Liver (tissue), 3 donors: ENCODE measurements around the gene IFIH1.
A peak's percentile ranks its signal among the peaks of the same experiment; 100 is the strongest.

Experiments used
- ATF3 ChIP-seq: IDR thresholded peaks from 2 replicates; pipeline ENCODE4 v1.6.1; 2016; ENCODE audit warnings: antibody characterized with exemption
- CTCF ChIP-seq: fragments of 150-350 bp; IDR thresholded peaks from 2 replicates; pipeline ENCODE4 v1.5.1; 2017; ENCODE audit warnings: improper control_type of control experiment, low read depth, low read length; ENCODE audit not compliant: missing input control
- HNF4A ChIP-seq, 2 donors: conservative IDR thresholded peaks; 2 replicates each; pipeline ENCODE4 v1.6.1; 2016; ENCODE audit warnings: antibody characterized with exemption in 2 of 2, mild to moderate bottlenecking in 2 of 2
- JUND ChIP-seq, 2 donors: IDR thresholded peaks; 2 replicates each; pipeline ENCODE4 v1.6.1; 2016; ENCODE audit warnings: antibody characterized with exemption in 2 of 2
- MAX ChIP-seq: IDR thresholded peaks from 2 replicates; pipeline ENCODE4 v1.6.1; 2016; ENCODE audit warnings: antibody characterized with exemption
- RAD21 ChIP-seq, 2 donors: IDR thresholded peaks; 2 replicates each; pipeline ENCODE4 v1.6.1; 2016; ENCODE audit warnings: antibody characterized with exemption in 2 of 2, mild to moderate bottlenecking in 2 of 2
- REST ChIP-seq: IDR thresholded peaks from 2 replicates; pipeline ENCODE4 v1.6.1; 2016; ENCODE audit warnings: antibody characterized with exemption, mild to moderate bottlenecking
- SP1 ChIP-seq: IDR thresholded peaks from 2 replicates; pipeline ENCODE4 v1.6.1; 2018; ENCODE audit warnings: antibody characterized with exemption, mild to moderate bottlenecking
- TAF1 ChIP-seq: conservative IDR thresholded peaks from 2 replicates; pipeline ENCODE4 v1.6.1; 2016; ENCODE audit warnings: antibody characterized with exemption, mild to moderate bottlenecking
- YY1 ChIP-seq: IDR thresholded peaks from 2 replicates; pipeline ENCODE4 v1.6.1; 2016; ENCODE audit warnings: antibody characterized with exemption, mild to moderate bottlenecking
- donor health status: healthy.
- donor health status: healthy.

- no peak for TF ChIP-seq CTCF
- TF ChIP-seq REST, result no peak
- no peak for TF ChIP-seq RAD21 (IDR thresholded peaks at IDR 0.05)
- peak; percentile 32 to 33 for TF ChIP-seq JUND (IDR thresholded peaks at IDR 0.05)
- TF ChIP-seq YY1, result no peak
- TF ChIP-seq MAX, result no peak
- no peak for TF ChIP-seq HNF4A (conservative IDR thresholded peaks at IDR 0.05)
- no peak for TF ChIP-seq TAF1
- TF ChIP-seq SP1, result no peak
- no peak for TF ChIP-seq ATF3
These were observed 73.9 kb downstream of the IFIH1 start for GRCh38 chr2:162244541-162245031.
